ENCODE results near the gene IFIT3.

- TF ChIP-seq ELK4 (IDR thresholded peaks at IDR 0.05; ENCODE audit: borderline replicate concordance, low read depth, low read length) (no peak), REST (tag by site-specific recombination; IDR thresholded peaks at IDR 0.05) (no peak), ZBTB11 (tag by site-specific recombination; conservative IDR thresholded peaks at IDR 0.05; ENCODE audit: low read depth) (no peak), ZNF202 (tag by site-specific recombination; IDR thresholded peaks at IDR 0.05; ENCODE audit: borderline replicate concordance) (no peak), ZNF530 (tag by site-specific recombination; IDR thresholded peaks at IDR 0.05; ENCODE audit: low read depth) (no peak), ZBTB49 (tag by site-specific recombination; IDR thresholded peaks at IDR 0.05; ENCODE audit: low read depth) (no peak), ZNF26 (tag by site-specific recombination; IDR thresholded peaks at IDR 0.05) (no peak), CTCF (tag by site-specific recombination; IDR thresholded peaks at IDR 0.05) (no peak), ZNF121 (tag by site-specific recombination; IDR thresholded peaks at IDR 0.05) (no peak), SCRT1 (tag by site-specific recombination; IDR thresholded peaks at IDR 0.05; ENCODE audit: borderline replicate concordance) (no peak), ZNF549 (tag by site-specific recombination; IDR thresholded peaks at IDR 0.05) (no peak), YY1 (tag by site-specific recombination; IDR thresholded peaks at IDR 0.05) (no peak), ZNF24 (tag by site-specific recombination; IDR thresholded peaks at IDR 0.05) (no peak), OSR2 (tag by site-specific recombination; IDR thresholded peaks at IDR 0.05) (no peak)
Measured at GRCh38 chr10:89360157-89360556, 32.4 kb downstream of the IFIT3 start.
